Omental fat pad (tissue), 4 donors: Measurements from ENCODE around the gene FAM210A. TPM values are rescaled to one million over a fixed set of nuclear protein-coding genes. Genes with fewer than 3 reads are reported as not detected.

ENCODE experiments used
- ATAC-seq: fragments of 150-250 bp; one replicate; pipeline ENCODE4 v1.9.1; 2016; ENCODE audit warnings: mild to moderate bottlenecking, moderate library complexity; ENCODE audit not compliant: low FRiP score
- DNase-seq: peaks from one replicate; pipeline ENCODE4 v3.0.0-alpha.2; 2019; ENCODE audit warnings: low spot score
- total RNA-seq, 4 donors: library from RNA; depleted of rRNA; stranded (reverse); fragments of >200 nt; gene quantifications; one replicate each; pipeline ENCODE4 v1.1.0, GENCODE V29; 2016
- TF ChIP-seq, protein P1 (sequence below), 3 donors: fragments of 450-650 bp; IDR thresholded peaks; one replicate each; pipeline ENCODE4 v1.5.1; 2016 to 2017; ENCODE audit warnings: antibody characterized with exemption in 3 of 3, mild to moderate bottlenecking in 3 of 3, moderate library complexity in 2 of 3

The FAM210A gene
- total RNA-seq, 4 donors from 2014 or later = 6.6 to 30.9 (median 15.8) TPM

DNA sequence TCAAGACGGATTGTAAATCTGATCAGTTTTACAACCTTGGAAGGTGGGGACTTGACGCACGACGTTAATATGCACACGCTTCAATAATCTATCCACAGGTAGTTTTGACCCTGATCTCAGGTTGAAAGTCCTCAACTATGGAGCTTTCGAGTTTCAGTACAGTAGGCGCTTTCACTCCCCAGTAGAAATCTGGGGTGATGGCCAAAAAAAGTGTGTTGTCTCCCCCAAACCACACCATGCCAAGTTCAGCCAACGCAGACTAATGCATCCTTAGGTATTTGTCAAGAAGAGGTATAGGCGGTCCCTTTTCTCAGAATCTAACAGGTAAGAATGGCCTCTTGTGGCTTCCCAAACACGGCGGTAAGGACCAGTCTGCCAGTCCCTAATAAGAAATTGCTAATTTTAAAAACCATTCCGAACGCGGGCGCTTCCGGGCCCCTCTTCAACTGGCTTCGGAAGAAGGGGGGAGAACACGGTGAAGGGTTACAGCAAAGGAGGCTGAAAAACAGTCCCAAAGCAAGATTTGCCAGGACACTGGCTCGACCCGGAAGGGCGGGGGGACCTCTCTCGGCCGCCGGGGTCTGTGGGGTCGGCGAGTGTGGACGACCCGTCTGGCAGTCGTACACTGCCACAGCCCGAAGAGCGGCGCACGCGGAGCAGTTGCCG lies 659 bp downstream of the FAM210A start:
- ATAC-seq = no peak
- TF ChIP-seq, protein P1, sequence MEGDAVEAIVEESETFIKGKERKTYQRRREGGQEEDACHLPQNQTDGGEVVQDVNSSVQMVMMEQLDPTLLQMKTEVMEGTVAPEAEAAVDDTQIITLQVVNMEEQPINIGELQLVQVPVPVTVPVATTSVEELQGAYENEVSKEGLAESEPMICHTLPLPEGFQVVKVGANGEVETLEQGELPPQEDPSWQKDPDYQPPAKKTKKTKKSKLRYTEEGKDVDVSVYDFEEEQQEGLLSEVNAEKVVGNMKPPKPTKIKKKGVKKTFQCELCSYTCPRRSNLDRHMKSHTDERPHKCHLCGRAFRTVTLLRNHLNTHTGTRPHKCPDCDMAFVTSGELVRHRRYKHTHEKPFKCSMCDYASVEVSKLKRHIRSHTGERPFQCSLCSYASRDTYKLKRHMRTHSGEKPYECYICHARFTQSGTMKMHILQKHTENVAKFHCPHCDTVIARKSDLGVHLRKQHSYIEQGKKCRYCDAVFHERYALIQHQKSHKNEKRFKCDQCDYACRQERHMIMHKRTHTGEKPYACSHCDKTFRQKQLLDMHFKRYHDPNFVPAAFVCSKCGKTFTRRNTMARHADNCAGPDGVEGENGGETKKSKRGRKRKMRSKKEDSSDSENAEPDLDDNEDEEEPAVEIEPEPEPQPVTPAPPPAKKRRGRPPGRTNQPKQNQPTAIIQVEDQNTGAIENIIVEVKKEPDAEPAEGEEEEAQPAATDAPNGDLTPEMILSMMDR (IDR thresholded peaks at IDR 0.05) = no peak
- no peak for DNase-seq

DNA sequence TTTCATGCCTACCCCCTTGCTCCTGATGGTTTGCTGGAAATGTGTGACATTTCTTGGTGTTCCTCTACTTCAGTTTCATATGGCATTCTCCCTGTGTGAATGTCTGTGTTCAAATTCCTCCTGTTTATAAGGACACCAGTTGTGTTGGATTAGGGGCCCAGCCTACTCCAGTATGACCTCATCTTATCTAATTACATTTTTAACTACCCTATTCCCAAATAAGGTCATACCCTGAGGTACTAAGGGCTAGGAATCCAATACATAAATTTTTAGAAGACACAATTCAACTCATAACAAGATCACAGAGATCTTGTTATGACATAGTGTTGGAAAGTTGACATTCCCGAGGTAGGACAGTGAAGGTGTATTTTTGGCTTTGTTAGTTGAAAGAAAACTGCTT lies 5.5 kb downstream of the FAM210A start:
- ATAC-seq (no peak), DNase-seq (no peak)
- TF ChIP-seq, protein P1 (IDR thresholded peaks at IDR 0.05) = no peak

DNA sequence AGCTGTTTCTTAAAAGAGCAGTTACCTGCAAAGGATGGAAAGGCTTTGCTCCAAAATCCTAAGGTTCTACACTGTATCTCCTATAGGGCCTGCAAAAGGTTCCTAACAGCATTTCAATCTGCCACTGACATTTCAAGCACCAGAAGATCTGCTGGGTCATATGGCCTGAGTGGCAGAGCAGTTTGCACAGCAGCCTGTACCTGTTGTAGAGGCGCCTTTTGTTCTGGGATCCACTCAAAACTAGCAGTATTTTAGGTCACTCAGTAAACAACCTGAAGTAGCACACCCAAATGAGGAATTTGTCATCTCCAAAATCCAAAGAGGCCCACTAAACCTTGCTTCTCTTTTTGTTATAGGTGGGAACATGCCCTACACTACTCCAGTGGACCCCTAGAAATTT lies 6.2 kb downstream of the FAM210A start:
- DNase-seq (no peak), ATAC-seq (no peak)
- TF ChIP-seq, protein P1 (IDR thresholded peaks at IDR 0.05) = no peak

DNA sequence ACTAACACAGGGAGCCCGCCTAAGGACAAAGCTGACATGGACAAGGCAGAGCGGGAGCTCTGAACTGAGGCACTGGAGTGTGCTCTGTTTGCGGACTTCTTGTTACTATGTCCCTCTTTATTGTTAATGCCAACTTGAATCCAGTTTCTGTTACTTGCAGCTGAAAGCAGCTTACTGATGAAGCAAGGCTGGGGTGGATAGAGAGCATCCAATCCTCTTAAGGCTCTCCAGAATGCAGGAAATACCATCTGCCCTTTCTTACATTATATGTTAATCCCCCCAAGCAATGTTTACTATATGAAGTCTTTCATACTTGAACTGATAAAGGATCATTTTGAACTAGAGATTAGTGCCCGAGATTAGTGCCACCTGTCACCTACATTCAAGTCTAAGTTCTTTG lies 9.4 kb downstream of the FAM210A start:
- no peak for DNase-seq
- ATAC-seq = no peak
- TF ChIP-seq, protein P1 (IDR thresholded peaks at IDR 0.05) = no peak

DNA sequence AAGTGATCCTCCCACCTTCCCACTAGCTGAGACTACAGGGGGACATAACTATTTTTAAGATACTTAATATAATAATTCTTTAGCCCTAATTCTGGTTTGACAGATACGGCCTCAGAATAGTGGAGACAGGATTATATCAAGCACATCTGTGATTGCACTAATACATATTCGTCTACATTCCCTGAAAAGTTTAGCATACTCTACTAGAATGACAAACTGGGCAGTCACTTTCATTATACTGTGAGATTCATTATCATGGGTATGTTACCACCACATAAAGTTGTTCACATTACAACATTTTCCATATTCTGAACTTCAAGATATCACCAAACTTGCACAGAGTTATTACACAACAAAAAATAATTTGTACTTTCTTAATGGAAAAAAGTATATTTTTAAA lies 11.0 kb downstream of the FAM210A start:
- no peak for DNase-seq
- no peak for ATAC-seq
- TF ChIP-seq, protein P1 (IDR thresholded peaks at IDR 0.05) = no peak

DNA sequence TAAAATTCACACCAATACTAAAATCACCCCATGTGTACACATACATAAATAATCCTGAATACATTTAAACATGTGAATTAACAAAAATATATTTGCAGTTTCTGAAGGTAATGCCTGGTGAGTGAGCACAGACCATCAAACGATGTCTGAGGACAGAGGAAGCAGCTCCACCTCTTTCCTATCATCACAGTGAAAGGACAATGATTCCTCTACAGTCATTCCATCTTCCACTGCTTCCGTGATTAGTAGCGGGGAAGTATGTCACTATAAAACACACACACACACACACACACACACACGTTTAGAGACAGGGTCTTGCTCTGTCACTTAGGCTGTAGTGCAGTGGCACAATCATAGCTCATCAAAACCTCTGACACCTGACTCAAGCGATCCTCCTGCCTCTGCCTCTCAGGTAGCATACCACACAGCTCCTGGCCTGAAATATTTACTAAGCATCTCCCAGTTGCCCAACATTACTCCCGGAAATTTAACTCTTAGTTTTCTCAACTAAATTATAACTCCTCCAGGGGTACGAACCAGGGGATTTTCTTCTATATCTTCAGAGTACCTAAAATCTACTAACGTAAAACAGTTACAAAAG lies 12.8 kb downstream of the FAM210A start:
- DNase-seq (no peak), ATAC-seq (no peak)
- TF ChIP-seq, protein P1 (IDR thresholded peaks at IDR 0.05) = no peak
